ENCODE measurements around the gene CITED4. TPM values are rescaled to one million over a fixed set of nuclear protein-coding genes. Genes with fewer than 3 reads are reported as not detected.
A peak's percentile ranks its signal among the peaks of the same experiment; 100 is the strongest.

CITED4 gene
- total RNA-seq, 1 donor from 2014 or later: 3.6 TPM

GRCh38 chr1:40879482-40880175 lies 17.5 kb upstream of the CITED4 start:
- Mint-ChIP-seq H3K27me3 (ENCODE audit: unreplicated experiment) (peaks cover 4% of the 10 kb centered on the region), H3K4me1 (ENCODE audit: unreplicated experiment) (peaks cover 14% of the 10 kb centered on the region), H3K36me3 (ENCODE audit: low read depth, unreplicated experiment) (peaks cover 8% of the 10 kb centered on the region), H3K9me3 (ENCODE audit: unreplicated experiment) (no peaks in the 10 kb centered on the region), H3K4me3 (ENCODE audit: unreplicated experiment) (no peak overlapping the region), H3K27ac (ENCODE audit: unreplicated experiment) (no peak overlapping the region)
- DNase-seq (ENCODE audit: low spot score): no peak
- TF ChIP-seq CTCF (IDR thresholded peaks at IDR 0.05; ENCODE audit: unreplicated experiment): no peak

GRCh38 chr1:40878906-40879305 lies 16.7 kb upstream of the CITED4 start:
- H3K27me3 Mint-ChIP-seq (ENCODE audit: unreplicated experiment): peaks cover 4% of the 10 kb centered on the region

GRCh38 chr1:40877698-40878097 lies 15.5 kb upstream of the CITED4 start:
- TF ChIP-seq CTCF (IDR thresholded peaks at IDR 0.05; ENCODE audit: unreplicated experiment): no peak
- H3K4me1 Mint-ChIP-seq (ENCODE audit: unreplicated experiment): peaks cover 19% of the 10 kb centered on the region
- H3K4me3 Mint-ChIP-seq (ENCODE audit: unreplicated experiment): no peak overlapping the region
- H3K27me3 Mint-ChIP-seq (ENCODE audit: unreplicated experiment): peaks cover 2% of the 10 kb centered on the region
- H3K27ac Mint-ChIP-seq (ENCODE audit: unreplicated experiment): no peak overlapping the region
- no peak for DNase-seq (ENCODE audit: low spot score)
- no peaks in the 10 kb centered on the region for H3K9me3 Mint-ChIP-seq (ENCODE audit: unreplicated experiment)
- peaks cover 4% of the 10 kb centered on the region for H3K36me3 Mint-ChIP-seq (ENCODE audit: low read depth, unreplicated experiment)

More at GRCh38 chr1:40878906-40879305, 16.7 kb upstream of the CITED4 start:
- peaks cover 7% of the 10 kb centered on the region for H3K36me3 Mint-ChIP-seq (ENCODE audit: low read depth, unreplicated experiment)
- peaks cover 16% of the 10 kb centered on the region for H3K4me1 Mint-ChIP-seq (ENCODE audit: unreplicated experiment)
- DNase-seq (ENCODE audit: low spot score): no peak
- H3K27ac Mint-ChIP-seq (ENCODE audit: unreplicated experiment): no peak overlapping the region
- H3K9me3 Mint-ChIP-seq (ENCODE audit: unreplicated experiment): no peaks in the 10 kb centered on the region
- TF ChIP-seq CTCF (IDR thresholded peaks at IDR 0.05; ENCODE audit: unreplicated experiment): no peak
- H3K4me3 Mint-ChIP-seq (ENCODE audit: unreplicated experiment): no peak overlapping the region

- no peak for DNase-seq (ENCODE audit: low spot score)
- Mint-ChIP-seq H3K27ac (ENCODE audit: unreplicated experiment) (no peak overlapping the region), H3K36me3 (ENCODE audit: low read depth, unreplicated experiment) (peaks cover 4% of the 10 kb centered on the region), H3K4me3 (ENCODE audit: unreplicated experiment) (no peak overlapping the region), H3K9me3 (ENCODE audit: unreplicated experiment) (no peaks in the 10 kb centered on the region), H3K4me1 (ENCODE audit: unreplicated experiment) (peaks cover 19% of the 10 kb centered on the region), H3K27me3 (ENCODE audit: unreplicated experiment) (peaks cover 2% of the 10 kb centered on the region)
- TF ChIP-seq CTCF (IDR thresholded peaks at IDR 0.05; ENCODE audit: unreplicated experiment): no peak
Observed at GRCh38 chr1:40876891-40877290, 14.7 kb upstream of the CITED4 start.

GRCh38 chr1:40876436-40876761 lies 14.2 kb upstream of the CITED4 start:
- H3K4me3 Mint-ChIP-seq (ENCODE audit: unreplicated experiment): peak overlapping the region; percentile 59
- H3K9me3 Mint-ChIP-seq (ENCODE audit: unreplicated experiment): no peaks in the 10 kb centered on the region
- TF ChIP-seq CTCF (IDR thresholded peaks at IDR 0.05; ENCODE audit: unreplicated experiment): no peak
- H3K27ac Mint-ChIP-seq (ENCODE audit: unreplicated experiment): no peak overlapping the region
- peaks cover 2% of the 10 kb centered on the region for H3K27me3 Mint-ChIP-seq (ENCODE audit: unreplicated experiment)
- H3K36me3 Mint-ChIP-seq (ENCODE audit: low read depth, unreplicated experiment): peaks cover 4% of the 10 kb centered on the region
- DNase-seq (ENCODE audit: low spot score): no peak
- H3K4me1 Mint-ChIP-seq (ENCODE audit: unreplicated experiment): peaks cover 19% of the 10 kb centered on the region

Data from endothelial cell (in vitro differentiated cells).